HEK293 (cell line): Measurements from ENCODE around the gene PCBP3.

Experiments
- CTCF ChIA-PET: fragments of 350-600 bp; formaldehyde crosslinking; extraction: SDS; loops from one replicate; lab custom pipeline; 2021; ENCODE audit warnings: antibody characterized with exemption; lab: Yijun Ruan, JAX
- POLR2A ChIA-PET: fragments of 300-600 bp; formaldehyde crosslinking; extraction: SDS; loops from one replicate; lab custom pipeline; 2020; ENCODE audit warnings: antibody characterized with exemption, inconsistent platforms; lab: Yijun Ruan, JAX
- H3K27ac ChIP-seq: fragments of 200-500 bp; sonication (Bioruptor generic); 2 replicates; pipeline ENCODE4 v1.5.1; 2014; ENCODE audit warnings: low read depth, low read length, control low read depth, inconsistent platforms; ENCODE audit errors: extremely low read depth
- H3K36me3 ChIP-seq, 2 experiments: fragments of 200-500 bp in 1 of 2; sonication (Bioruptor generic) in 1 of 2; 1 replicate in 1 of 2; 2 replicates in 1 of 2; pipeline ENCODE4 v1.5.1; 2014 to 2017; ENCODE audit warnings: inconsistent platforms in 2 of 2, low read length in 2 of 2; ENCODE audit not compliant: control insufficient read depth in 2 of 2, insufficient read depth in 1 of 2
- H3K4me1 ChIP-seq: fragments of 200-500 bp; sonication (Bioruptor generic); 2 replicates; pipeline ENCODE4 v1.5.1; 2014; ENCODE audit warnings: mild to moderate bottlenecking, low read length, inconsistent platforms; ENCODE audit not compliant: control insufficient read depth, insufficient read depth
- H3K4me3 ChIP-seq: 2 replicates; pipeline ENCODE4 v1.5.1; 2011; ENCODE audit warnings: low read depth, mild to moderate bottlenecking, control low read depth, low read length, moderate library complexity
- H3K9me3 ChIP-seq: fragments of 200-500 bp; sonication (Bioruptor generic); 2 replicates; pipeline ENCODE4 v1.5.1; 2014; ENCODE audit warnings: low read depth, low read length, inconsistent platforms; ENCODE audit not compliant: control insufficient read depth, insufficient read depth
- GFI1B ChIP-seq: fragments of 450-650 bp; formaldehyde crosslinking; IDR thresholded peaks from 2 replicates; pipeline ENCODE4 v1.5.1; 2016; ENCODE audit warnings: missing biosample characterization, missing genetic modification characterization
- HIC1 ChIP-seq: fragments of 450-650 bp; formaldehyde crosslinking; IDR thresholded peaks from 2 replicates; pipeline ENCODE4 v1.5.1; 2016; ENCODE audit warnings: missing biosample characterization, missing genetic modification characterization
- KLF7 ChIP-seq: fragments of 450-650 bp; formaldehyde crosslinking; IDR thresholded peaks from 2 replicates; pipeline ENCODE4 v1.5.1; 2016; ENCODE audit warnings: missing biosample characterization, missing genetic modification characterization, borderline replicate concordance
- KLF8 ChIP-seq: fragments of 450-650 bp; formaldehyde crosslinking; IDR thresholded peaks from 2 replicates; pipeline ENCODE4 v1.5.1; 2016; ENCODE audit warnings: missing biosample characterization, missing genetic modification characterization
- RBAK ChIP-seq: fragments of 450-650 bp; formaldehyde crosslinking; IDR thresholded peaks from 2 replicates; pipeline ENCODE4 v1.5.1; 2016; ENCODE audit warnings: missing biosample characterization, missing genetic modification characterization
- WT1 ChIP-seq: fragments of 450-650 bp; formaldehyde crosslinking; IDR thresholded peaks from 2 replicates; pipeline ENCODE4 v1.5.1; 2016; ENCODE audit warnings: missing biosample characterization, missing genetic modification characterization
- ZBTB20 ChIP-seq: fragments of 450-650 bp; formaldehyde crosslinking; IDR thresholded peaks from 2 replicates; pipeline ENCODE4 v1.5.1; 2016; ENCODE audit warnings: missing biosample characterization, missing genetic modification characterization
- ZBTB48 ChIP-seq: fragments of 450-650 bp; formaldehyde crosslinking; IDR thresholded peaks from 2 replicates; pipeline ENCODE4 v1.5.1; 2016; ENCODE audit warnings: missing biosample characterization, missing genetic modification characterization
- ZBTB7A ChIP-seq: fragments of 450-650 bp; formaldehyde crosslinking; IDR thresholded peaks from 2 replicates; pipeline ENCODE4 v1.5.1; 2016; ENCODE audit warnings: low read depth, missing biosample characterization, missing genetic modification characterization
- ZFP37 ChIP-seq: fragments of 450-650 bp; formaldehyde crosslinking; IDR thresholded peaks from 2 replicates; pipeline ENCODE4 v1.5.1; 2016; ENCODE audit warnings: missing biosample characterization, missing genetic modification characterization
- ZIC2 ChIP-seq: fragments of 450-650 bp; formaldehyde crosslinking; IDR thresholded peaks from 2 replicates; pipeline ENCODE4 v1.5.1; 2016; ENCODE audit warnings: missing biosample characterization, missing genetic modification characterization
- ZNF138 ChIP-seq: fragments of 450-650 bp; formaldehyde crosslinking; IDR thresholded peaks from 2 replicates; pipeline ENCODE4 v1.5.1; 2016; ENCODE audit warnings: missing biosample characterization, missing genetic modification characterization, borderline replicate concordance
- ZNF140 ChIP-seq: fragments of 450-650 bp; formaldehyde crosslinking; IDR thresholded peaks from 2 replicates; pipeline ENCODE4 v1.5.1; 2016; ENCODE audit warnings: missing biosample characterization, missing genetic modification characterization
- ZNF2 ChIP-seq: fragments of 450-650 bp; formaldehyde crosslinking; IDR thresholded peaks from 2 replicates; pipeline ENCODE4 v1.5.1; 2016; ENCODE audit warnings: missing biosample characterization, missing genetic modification characterization
- ZNF211 ChIP-seq: fragments of 450-650 bp; formaldehyde crosslinking; IDR thresholded peaks from 2 replicates; pipeline ENCODE4 v1.5.1; 2016; ENCODE audit warnings: low read depth, missing biosample characterization, missing genetic modification characterization
- ZNF214 ChIP-seq: fragments of 450-650 bp; formaldehyde crosslinking; IDR thresholded peaks from 2 replicates; pipeline ENCODE4 v1.5.1; 2017; ENCODE audit warnings: missing biosample characterization, mild to moderate bottlenecking, missing genetic modification characterization, borderline replicate concordance
- ZNF280C ChIP-seq: fragments of 450-650 bp; formaldehyde crosslinking; IDR thresholded peaks from 2 replicates; pipeline ENCODE4 v1.5.1; 2016; ENCODE audit warnings: missing biosample characterization, missing genetic modification characterization
- ZNF280D ChIP-seq: fragments of 450-650 bp; formaldehyde crosslinking; IDR thresholded peaks from 2 replicates; pipeline ENCODE4 v1.5.1; 2016; ENCODE audit warnings: missing biosample characterization, missing genetic modification characterization
- ZNF335 ChIP-seq: fragments of 450-650 bp; formaldehyde crosslinking; conservative IDR thresholded peaks from 2 replicates; pipeline ENCODE4 v1.5.1; 2016; ENCODE audit warnings: missing biosample characterization, missing genetic modification characterization
- ZNF555 ChIP-seq: fragments of 450-650 bp; formaldehyde crosslinking; conservative IDR thresholded peaks from 2 replicates; pipeline ENCODE4 v1.5.1; 2017; ENCODE audit warnings: missing biosample characterization, mild to moderate bottlenecking, missing genetic modification characterization, inconsistent platforms
- ZNF571 ChIP-seq: fragments of 450-650 bp; formaldehyde crosslinking; IDR thresholded peaks from 2 replicates; pipeline ENCODE4 v1.5.0; 2017; ENCODE audit warnings: missing biosample characterization, missing genetic modification characterization
- ZNF600 ChIP-seq: fragments of 450-650 bp; formaldehyde crosslinking; IDR thresholded peaks from 2 replicates; pipeline ENCODE4 v1.5.1; 2016; ENCODE audit warnings: missing biosample characterization, missing genetic modification characterization
- ZNF707 ChIP-seq: fragments of 450-650 bp; formaldehyde crosslinking; IDR thresholded peaks from 2 replicates; pipeline ENCODE4 v1.5.1; 2016; ENCODE audit warnings: missing biosample characterization, missing genetic modification characterization
- ZNF776 ChIP-seq: fragments of 450-650 bp; formaldehyde crosslinking; IDR thresholded peaks from 2 replicates; pipeline ENCODE4 v1.5.0; 2017; ENCODE audit warnings: missing biosample characterization, missing genetic modification characterization, borderline replicate concordance

The PCBP3 gene

GRCh38 chr21:45983649-45983965 lies 340.1 kb downstream of the PCBP3 start:
- Histone ChIP-seq H3K4me1 (peaks cover 6% of the 10 kb centered on the region), H3K4me3 (no peak overlapping the region), H3K27ac (no peak overlapping the region), H3K9me3 (no peaks in the 10 kb centered on the region), H3K36me3 (peaks cover 10 to 38% of the 10 kb centered on the region in 2 experiments; a peak in 2 of 3 replicates)
- TF ChIP-seq ZBTB7A (tag by site-specific recombination), result no peak
- ChIA-PET CTCF (no interaction called here), POLR2A (no interaction called here)

- TF ChIP-seq ZNF600 (tag by site-specific recombination) (peak; percentile 64; the same call in 1 of the 2 replicates), ZNF280C (tag by site-specific recombination) (no peak), HIC1 (tag by site-specific recombination) (peak; percentile 56; the same call in 1 of the 2 replicates), ZNF2 (tag by site-specific recombination) (no peak), ZNF776 (tag by site-specific recombination) (no peak)
- H3K4me1 ChIP-seq, result peaks cover 6% of the 10 kb centered on the region
- POLR2A ChIA-PET, result interaction anchor here (0.7 kb wide), 1 partner anchor 10 kb away, joined by 4 read pairs; no protein-coding TSS in a partner anchor
- H3K36me3 ChIP-seq, result peaks cover 10 to 41% of the 10 kb centered on the region in 2 experiments; a peak in 2 of 3 replicates
- no peak overlapping the region for H3K27ac ChIP-seq
- H3K9me3 ChIP-seq, result no peaks in the 10 kb centered on the region
- CTCF ChIA-PET, result no interaction called here
- no peak overlapping the region for H3K4me3 ChIP-seq
Observed at GRCh38 chr21:45983981-45984551, 340.5 kb downstream of the PCBP3 start.

GRCh38 chr21:45984584-45985095 lies 341.1 kb downstream of the PCBP3 start:
- CTCF ChIA-PET, result no interaction called here
- no peak overlapping the region for H3K4me3 ChIP-seq
- H3K9me3 ChIP-seq, result no peaks in the 10 kb centered on the region
- POLR2A ChIA-PET, result interaction anchor here (0.7 kb wide), 1 partner anchor 9 kb away, joined by 4 read pairs; no protein-coding TSS in a partner anchor
- H3K36me3 ChIP-seq, result peaks cover 10 to 43% of the 10 kb centered on the region in 2 experiments; a peak in 2 of 3 replicates
- H3K27ac ChIP-seq, result no peak overlapping the region
- H3K4me1 ChIP-seq, result peaks cover 6% of the 10 kb centered on the region
- TF ChIP-seq KLF8 (tag by site-specific recombination), result peak; percentile 62
- TF ChIP-seq ZNF214 (tag by site-specific recombination), result no peak
- TF ChIP-seq WT1 (tag by site-specific recombination), result no peak
- no peak for TF ChIP-seq ZNF140 (tag by site-specific recombination)
- no peak for TF ChIP-seq ZNF555 (tag by site-specific recombination)
- no peak for TF ChIP-seq RBAK (tag by site-specific recombination)
- 0 out of 2 replicates have a peak, but pooled peaks have one; percentile 34 for TF ChIP-seq ZNF707
- no peak for TF ChIP-seq ZIC2 (tag by site-specific recombination)
- no peak for TF ChIP-seq KLF7 (tag by site-specific recombination)
- no peak for TF ChIP-seq GFI1B
- TF ChIP-seq ZNF571, result no peak
- TF ChIP-seq ZFP37 (tag by site-specific recombination), result no peak
- TF ChIP-seq ZNF335 (tag by site-specific recombination), result no peak
- no peak for TF ChIP-seq ZNF211 (tag by site-specific recombination)
- TF ChIP-seq ZNF280D (tag by site-specific recombination), result no peak
- no peak for TF ChIP-seq ZBTB48 (tag by site-specific recombination)
- TF ChIP-seq ZBTB20 (tag by site-specific recombination), result no peak
- TF ChIP-seq ZNF138 (tag by site-specific recombination), result no peak
